Left lung (tissue), 10 donors: Measurements from ENCODE around the gene MTG2. TPM values are rescaled to one million over a fixed set of nuclear protein-coding genes. Genes with fewer than 3 reads are reported as not detected.

Source experiments
- ATAC-seq: fragments of 200-7000 bp; cut with Tn5 transposase; one replicate; pipeline ENCODE4 v1.9.1; 2020; ENCODE audit warnings: moderate library complexity
- DNase-seq, 4 donors: peaks; one replicate each; pipeline ENCODE4 v3.0.0-alpha.2; 2013 to 2020
- H3K27ac ChIP-seq, 2 donors: fragments of 200-600 bp; sonication (generic) in 1 of 2; one replicate each; pipeline versions ENCODE4 v1.5.0 to v1.8.0; 2020 to 2021
- H3K27me3 ChIP-seq, 2 donors: fragments of 200-600 bp; sonication (generic) in 1 of 2; one replicate each; pipeline versions ENCODE4 v1.5.0 to v1.8.0; 2020 to 2021
- H3K36me3 ChIP-seq, 2 donors: fragments of 200-600 bp; sonication (generic) in 1 of 2; one replicate each; pipeline versions ENCODE4 v1.5.0 to v1.8.0; 2020 to 2021
- H3K4me1 ChIP-seq, 2 donors: fragments of 200-600 bp; one replicate each; pipeline ENCODE4 v1.8.0; 2021
- H3K4me3 ChIP-seq, 2 donors: fragments of 200-600 bp; sonication (generic) in 1 of 2; one replicate each; pipeline versions ENCODE4 v1.5.0 to v1.8.0; 2020 to 2021; ENCODE audit warnings: mild to moderate bottlenecking in 1 of 2
- H3K9me3 ChIP-seq, 2 donors: fragments of 200-600 bp; sonication (generic) in 1 of 2; one replicate each; pipeline versions ENCODE4 v1.5.0 to v1.8.0; 2020 to 2021
- CTCF ChIP-seq, 2 donors: fragments of 200-600 bp; sonication (generic) in 1 of 2; IDR thresholded peaks; one replicate each; pipeline versions ENCODE4 v1.5.0 to v1.8.0; 2021; ENCODE audit warnings: antibody characterized with exemption in 2 of 2
- intact Hi-C, 2 donors: fragments of 100-400 bp; cut with DNase I; formaldehyde crosslinking; loops; one replicate each; pipeline versions ENCODE4 v1.11.2 to v1.14.2; 2022
- polyA plus RNA-seq, 6 donors: library from polyadenylated mRNA; unstranded; fragments of 120-200 nt; gene quantifications; one replicate each; pipeline ENCODE4 v1.2.1, GENCODE V29; 2013; ENCODE audit not compliant: insufficient read length in 6 of 6
- total RNA-seq, 2 donors: library from RNA; stranded (reverse); fragmentation: NEBNext Ultra II Directional; extraction: Animal tissue kit (Norgen Biotek cat#: 25700); gene quantifications; one replicate each; pipeline ENCODE4 v1.2.1, GENCODE V29; 2021
- donor health status: DM: no; HTN: yes; CAD: no.
- donor health status: DM: no; HTN: no; CAD: no.

The MTG2 gene
- total and polyA plus RNA-seq, 8 donors, result 25.5 to 34.6 (median 31.2) TPM

- peaks cover 0 to 55% of the 10 kb centered on the region in 2 donors for H3K36me3 ChIP-seq
- H3K4me3 ChIP-seq, result no peak overlapping the region
- H3K4me1 ChIP-seq, result no peaks in the 10 kb centered on the region
- ATAC-seq (no peak), DNase-seq (peak in 1 of 4 donors; percentile 49)
- H3K9me3 ChIP-seq, result no peaks in the 10 kb centered on the region
- no peak for TF ChIP-seq CTCF (IDR thresholded peaks at IDR 0.05)
- no peak overlapping the region for H3K27ac ChIP-seq
- H3K27me3 ChIP-seq, result peaks cover 0 to 2% of the 10 kb centered on the region in 2 donors
- intact Hi-C loops, result no loop called here
Measured at GRCh38 chr20:62203378-62204030, 20.7 kb downstream of the MTG2 start.

- peak in 1 of 4 donors; percentile 79 for DNase-seq
- no peak for TF ChIP-seq CTCF (IDR thresholded peaks at IDR 0.05)
- Histone ChIP-seq H3K27ac (no peak overlapping the region), H3K27me3 (peaks cover 4 to 25% of the 10 kb centered on the region in 2 donors), H3K4me1 (no peaks in the 10 kb centered on the region), H3K4me3 (no peak overlapping the region), H3K36me3 (peaks cover 0 to 32% of the 10 kb centered on the region in 2 donors), H3K9me3 (no peaks in the 10 kb centered on the region)
- intact Hi-C loops, result no loop called here
- ATAC-seq, result no peak
Measured at GRCh38 chr20:62205618-62206387, 23.0 kb downstream of the MTG2 start.

- no peak for DNase-seq
- H3K4me3 ChIP-seq, result no peak overlapping the region
- ATAC-seq, result no peak
- no peak overlapping the region for H3K27ac ChIP-seq
- intact Hi-C loops, result no loop called here
- peaks cover 0 to 26% of the 10 kb centered on the region in 2 donors for H3K36me3 ChIP-seq
- peaks cover 4 to 31% of the 10 kb centered on the region in 2 donors for H3K27me3 ChIP-seq
- H3K9me3 ChIP-seq, result no peaks in the 10 kb centered on the region
- no peaks in the 10 kb centered on the region for H3K4me1 ChIP-seq
- TF ChIP-seq CTCF (IDR thresholded peaks at IDR 0.05), result no peak
Measured at GRCh38 chr20:62206388-62206775, 23.6 kb downstream of the MTG2 start.

- DNase-seq, result peak in 1 of 4 donors; percentile 48
- peaks cover 0 to 8% of the 10 kb centered on the region in 2 donors for H3K36me3 ChIP-seq
- H3K4me3 ChIP-seq, result no peak overlapping the region
- no peak overlapping the region for H3K27ac ChIP-seq
- no peak for TF ChIP-seq CTCF (IDR thresholded peaks at IDR 0.05)
- no peak for ATAC-seq
- H3K27me3 ChIP-seq, result peaks cover 4 to 44% of the 10 kb centered on the region in 2 donors
- H3K9me3 ChIP-seq, result no peaks in the 10 kb centered on the region
- intact Hi-C loops, result no loop called here
- H3K4me1 ChIP-seq, result no peaks in the 10 kb centered on the region
Measured at GRCh38 chr20:62208061-62208794, 25.4 kb downstream of the MTG2 start.
